Measurements from ENCODE around the gene WDPCP. TPM values are rescaled to one million over a fixed set of nuclear protein-coding genes. Genes with fewer than 3 reads are reported as not detected.

The WDPCP gene
- total and polyA plus RNA-seq, 2 of the 13 experiments (the other 11 are each of a cell fraction or from before 2014, with no cell fraction given): 2.9 to 5.2 TPM

DNA sequence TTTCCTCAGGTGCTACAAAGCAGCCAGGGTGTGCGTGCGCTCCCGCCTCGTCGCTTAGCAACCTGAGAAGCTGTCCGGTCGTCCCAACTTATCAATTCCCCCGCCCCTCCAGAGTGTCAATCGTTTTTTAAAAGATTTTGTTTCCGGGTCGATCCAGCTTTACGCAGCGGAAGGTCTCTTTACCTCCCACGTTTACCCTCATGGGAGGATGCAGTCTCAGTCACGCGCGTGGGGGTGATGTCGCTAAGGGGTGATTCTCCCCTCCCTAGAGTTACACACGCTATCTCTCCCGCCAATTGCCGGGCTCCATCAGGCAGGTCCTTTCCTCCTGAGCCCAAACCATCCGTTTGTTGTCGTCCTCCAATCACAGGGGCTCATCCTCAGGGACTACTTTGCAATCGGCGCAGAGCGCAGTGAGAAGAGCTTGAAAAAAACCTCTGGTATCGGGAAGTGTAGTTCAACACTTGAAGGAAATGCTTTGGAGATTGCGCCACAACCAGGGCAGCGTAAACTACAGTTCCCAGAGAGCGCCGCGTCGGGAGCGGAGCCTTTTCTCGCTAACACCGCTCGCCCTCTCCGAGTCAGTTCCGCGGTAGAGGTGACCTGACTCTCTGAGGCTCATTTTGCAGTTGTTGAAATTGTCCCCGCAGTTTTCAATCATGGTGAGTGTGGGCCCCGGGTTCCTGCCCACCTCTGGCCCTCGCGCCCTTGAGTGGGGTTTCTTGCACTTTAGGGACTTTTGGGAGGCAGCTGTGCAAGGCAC is at the start of gene WDPCP, which contains the start of gene MDH1 (continued):
- TF ChIP-seq, protein P1, sequence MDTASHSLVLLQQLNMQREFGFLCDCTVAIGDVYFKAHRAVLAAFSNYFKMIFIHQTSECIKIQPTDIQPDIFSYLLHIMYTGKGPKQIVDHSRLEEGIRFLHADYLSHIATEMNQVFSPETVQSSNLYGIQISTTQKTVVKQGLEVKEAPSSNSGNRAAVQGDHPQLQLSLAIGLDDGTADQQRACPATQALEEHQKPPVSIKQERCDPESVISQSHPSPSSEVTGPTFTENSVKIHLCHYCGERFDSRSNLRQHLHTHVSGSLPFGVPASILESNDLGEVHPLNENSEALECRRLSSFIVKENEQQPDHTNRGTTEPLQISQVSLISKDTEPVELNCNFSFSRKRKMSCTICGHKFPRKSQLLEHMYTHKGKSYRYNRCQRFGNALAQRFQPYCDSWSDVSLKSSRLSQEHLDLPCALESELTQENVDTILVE (CRISPR knock-in tag; IDR thresholded peaks at IDR 0.05): peak; percentile 93
- TF ChIP-seq, protein P2, sequence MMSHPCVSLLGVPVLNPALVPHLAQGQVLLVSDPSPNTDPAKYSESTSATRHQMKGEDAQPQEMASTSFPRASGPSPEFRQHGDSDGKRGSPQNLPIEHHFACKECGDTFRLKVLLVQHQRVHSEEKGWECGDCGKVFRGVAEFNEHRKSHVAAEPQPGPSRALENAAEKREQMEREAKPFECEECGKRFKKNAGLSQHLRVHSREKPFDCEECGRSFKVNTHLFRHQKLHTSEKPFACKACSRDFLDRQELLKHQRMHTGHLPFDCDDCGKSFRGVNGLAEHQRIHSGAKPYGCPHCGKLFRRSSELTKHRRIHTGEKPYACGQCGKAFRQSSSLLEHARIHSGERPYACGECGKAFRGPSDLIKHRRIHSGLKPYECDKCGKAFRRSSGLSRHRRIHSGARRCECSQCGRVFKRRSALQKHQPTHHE (CRISPR knock-in tag; IDR thresholded peaks at IDR 0.05; ENCODE audit: borderline replicate concordance): 0 out of 2 replicates have a peak, but pooled peaks have one; percentile 53
- TF ChIP-seq MYC (CRISPR knock-in tag; IDR thresholded peaks at IDR 0.05; ENCODE audit: borderline replicate concordance) (peak; percentile 81; the same call in 1 of the 2 replicates), ZNF761 (CRISPR knock-in tag; conservative IDR thresholded peaks at IDR 0.05) (0 out of 2 replicates have a peak, but pooled peaks have one; percentile 36), MAFF (IDR thresholded peaks at IDR 0.05; ENCODE audit: low read depth, low read length) (peak; percentile 18; the same call in 1 of the 2 replicates), RBFOX2 (IDR thresholded peaks at IDR 0.05; ENCODE audit: low read depth, low read length) (peak; percentile 48), HOXA7 (CRISPR knock-in tag; IDR thresholded peaks at IDR 0.05) (no peak), PPARG (CRISPR knock-in tag; conservative IDR thresholded peaks at IDR 0.05) (peak; percentile 22), XRCC5 (optimal IDR thresholded peaks at IDR 0.05; ENCODE audit: low read length) (peak; percentile 95), RFXANK (CRISPR knock-in tag; IDR thresholded peaks at IDR 0.05) (peak; percentile 26; the same call in 1 of the 2 replicates), ZNF24 (IDR thresholded peaks at IDR 0.05) (peak; percentile 66; the same call in 1 of the 2 replicates), ZSCAN5A (CRISPR knock-in tag; IDR thresholded peaks at IDR 0.05; ENCODE audit: borderline replicate concordance) (peak; percentile 79; the same call in 1 of the 2 replicates), ZNF674 (CRISPR knock-in tag; IDR thresholded peaks at IDR 0.05; ENCODE audit: low read depth) (no peak), ONECUT2 (CRISPR knock-in tag; IDR thresholded peaks at IDR 0.05) (peak; percentile 12; the same call in 1 of the 2 replicates), ZNF432 (CRISPR knock-in tag; IDR thresholded peaks at IDR 0.05; ENCODE audit: borderline replicate concordance) (no peak; the same call in 1 of the 2 replicates)
- TF ChIP-seq, protein P3, sequence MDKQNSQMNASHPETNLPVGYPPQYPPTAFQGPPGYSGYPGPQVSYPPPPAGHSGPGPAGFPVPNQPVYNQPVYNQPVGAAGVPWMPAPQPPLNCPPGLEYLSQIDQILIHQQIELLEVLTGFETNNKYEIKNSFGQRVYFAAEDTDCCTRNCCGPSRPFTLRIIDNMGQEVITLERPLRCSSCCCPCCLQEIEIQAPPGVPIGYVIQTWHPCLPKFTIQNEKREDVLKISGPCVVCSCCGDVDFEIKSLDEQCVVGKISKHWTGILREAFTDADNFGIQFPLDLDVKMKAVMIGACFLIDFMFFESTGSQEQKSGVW (CRISPR knock-in tag; IDR thresholded peaks at IDR 0.05; ENCODE audit: borderline replicate concordance): no peak
- TF ChIP-seq, protein P4, sequence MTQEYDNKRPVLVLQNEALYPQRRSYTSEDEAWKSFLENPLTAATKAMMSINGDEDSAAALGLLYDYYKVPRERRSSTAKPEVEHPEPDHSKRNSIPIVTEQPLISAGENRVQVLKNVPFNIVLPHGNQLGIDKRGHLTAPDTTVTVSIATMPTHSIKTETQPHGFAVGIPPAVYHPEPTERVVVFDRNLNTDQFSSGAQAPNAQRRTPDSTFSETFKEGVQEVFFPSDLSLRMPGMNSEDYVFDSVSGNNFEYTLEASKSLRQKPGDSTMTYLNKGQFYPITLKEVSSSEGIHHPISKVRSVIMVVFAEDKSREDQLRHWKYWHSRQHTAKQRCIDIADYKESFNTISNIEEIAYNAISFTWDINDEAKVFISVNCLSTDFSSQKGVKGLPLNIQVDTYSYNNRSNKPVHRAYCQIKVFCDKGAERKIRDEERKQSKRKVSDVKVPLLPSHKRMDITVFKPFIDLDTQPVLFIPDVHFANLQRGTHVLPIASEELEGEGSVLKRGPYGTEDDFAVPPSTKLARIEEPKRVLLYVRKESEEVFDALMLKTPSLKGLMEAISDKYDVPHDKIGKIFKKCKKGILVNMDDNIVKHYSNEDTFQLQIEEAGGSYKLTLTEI (CRISPR knock-in tag; conservative IDR thresholded peaks at IDR 0.05): no peak
- TF ChIP-seq, protein P5, sequence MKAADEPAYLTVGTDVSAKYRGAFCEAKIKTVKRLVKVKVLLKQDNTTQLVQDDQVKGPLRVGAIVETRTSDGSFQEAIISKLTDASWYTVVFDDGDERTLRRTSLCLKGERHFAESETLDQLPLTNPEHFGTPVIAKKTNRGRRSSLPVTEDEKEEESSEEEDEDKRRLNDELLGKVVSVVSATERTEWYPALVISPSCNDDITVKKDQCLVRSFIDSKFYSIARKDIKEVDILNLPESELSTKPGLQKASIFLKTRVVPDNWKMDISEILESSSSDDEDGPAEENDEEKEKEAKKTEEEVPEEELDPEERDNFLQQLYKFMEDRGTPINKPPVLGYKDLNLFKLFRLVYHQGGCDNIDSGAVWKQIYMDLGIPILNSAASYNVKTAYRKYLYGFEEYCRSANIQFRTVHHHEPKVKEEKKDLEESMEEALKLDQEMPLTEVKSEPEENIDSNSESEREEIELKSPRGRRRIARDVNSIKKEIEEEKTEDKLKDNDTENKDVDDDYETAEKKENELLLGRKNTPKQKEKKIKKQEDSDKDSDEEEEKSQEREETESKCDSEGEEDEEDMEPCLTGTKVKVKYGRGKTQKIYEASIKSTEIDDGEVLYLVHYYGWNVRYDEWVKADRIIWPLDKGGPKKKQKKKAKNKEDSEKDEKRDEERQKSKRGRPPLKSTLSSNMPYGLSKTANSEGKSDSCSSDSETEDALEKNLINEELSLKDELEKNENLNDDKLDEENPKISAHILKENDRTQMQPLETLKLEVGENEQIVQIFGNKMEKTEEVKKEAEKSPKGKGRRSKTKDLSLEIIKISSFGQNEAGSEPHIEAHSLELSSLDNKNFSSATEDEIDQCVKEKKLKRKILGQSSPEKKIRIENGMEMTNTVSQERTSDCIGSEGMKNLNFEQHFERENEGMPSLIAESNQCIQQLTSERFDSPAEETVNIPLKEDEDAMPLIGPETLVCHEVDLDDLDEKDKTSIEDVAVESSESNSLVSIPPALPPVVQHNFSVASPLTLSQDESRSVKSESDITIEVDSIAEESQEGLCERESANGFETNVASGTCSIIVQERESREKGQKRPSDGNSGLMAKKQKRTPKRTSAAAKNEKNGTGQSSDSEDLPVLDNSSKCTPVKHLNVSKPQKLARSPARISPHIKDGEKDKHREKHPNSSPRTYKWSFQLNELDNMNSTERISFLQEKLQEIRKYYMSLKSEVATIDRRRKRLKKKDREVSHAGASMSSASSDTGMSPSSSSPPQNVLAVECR (CRISPR knock-in tag; IDR thresholded peaks at IDR 0.05; ENCODE audit: borderline replicate concordance): peak; percentile 97

Measured in HepG2 (cell line).